Stimulated activated naive CD8-positive, alpha-beta T cell treated with anti-CD3 and anti-CD28 coated beads, Interleukin-15, amount 100 ng/mL, for 72 hours (primary cell): ENCODE results near the gene RTL1.

Source experiments
- ATAC-seq: fragments of 150-1000 bp; cut with Tn5 transposase; 2 replicates; pipeline ENCODE4 v1.10.0; 2021; ENCODE audit warnings: mild to moderate bottlenecking, moderate library complexity
- DNase-seq, 2 donors: peaks; one replicate each; pipeline ENCODE4 v3.0.0; 2021 to 2022
- H3K27ac Mint-ChIP-seq, 2 donors: one replicate each; pipeline ENCODE4 v1.8.0; 2022; ENCODE audit warnings: mild to moderate bottlenecking in 2 of 2, mixed read lengths in 2 of 2, moderate library complexity in 2 of 2
- H3K27me3 Mint-ChIP-seq: one replicate; pipeline ENCODE4 v1.8.0; 2022; ENCODE audit warnings: mixed read lengths
- H3K4me1 Mint-ChIP-seq: one replicate; pipeline ENCODE4 v1.8.0; 2022; ENCODE audit warnings: mild to moderate bottlenecking, mixed read lengths
- H3K4me3 Mint-ChIP-seq, 2 donors: one replicate each; pipeline ENCODE4 v1.8.0; 2022; ENCODE audit warnings: mild to moderate bottlenecking in 2 of 2, mixed read lengths in 2 of 2, moderate library complexity in 1 of 2
- H3K9me3 Mint-ChIP-seq, 2 donors: one replicate each; pipeline ENCODE4 v1.8.0; 2022; ENCODE audit warnings: mixed read lengths in 2 of 2

The RTL1 gene

DNA sequence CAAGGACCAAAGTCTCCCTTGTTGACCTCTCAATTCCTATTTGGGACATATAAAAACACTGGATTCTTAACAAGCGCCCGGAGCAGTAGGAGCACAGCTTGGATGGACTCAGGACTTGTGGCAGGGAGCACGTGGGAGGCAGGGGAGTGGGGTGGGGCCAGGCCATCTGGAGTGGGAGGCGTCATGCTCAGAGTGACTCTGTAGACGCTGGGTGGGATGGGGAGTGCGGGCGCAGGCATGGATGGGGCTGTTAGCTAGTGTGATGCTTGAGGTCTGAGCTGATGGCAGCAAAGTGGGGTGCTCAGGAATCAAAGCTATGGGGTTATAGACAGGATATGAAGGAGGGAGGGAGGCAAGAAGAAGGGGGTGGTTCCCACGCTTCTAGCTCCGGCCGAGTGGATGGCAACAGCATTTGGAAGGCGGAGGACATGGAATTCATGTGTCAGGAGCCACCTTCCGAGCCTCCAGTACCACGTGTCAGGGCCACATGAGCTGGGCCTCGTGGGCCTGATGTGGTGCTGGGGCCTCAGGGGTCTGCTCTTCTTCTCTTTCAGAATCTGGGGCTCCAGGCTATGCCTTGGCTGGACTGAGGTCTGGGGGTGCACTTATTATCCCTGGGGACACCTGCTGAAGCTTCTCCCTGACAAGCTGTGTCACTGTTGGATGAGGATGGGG, 51.4 kb downstream of the RTL1 start:
- no peaks in the 10 kb centered on the region for H3K9me3 Mint-ChIP-seq
- ATAC-seq (no peak), DNase-seq (no peak)
- H3K4me3 Mint-ChIP-seq, result no peak overlapping the region
- no peaks in the 10 kb centered on the region for H3K27me3 Mint-ChIP-seq
- no peaks in the 10 kb centered on the region for H3K4me1 Mint-ChIP-seq
- H3K27ac Mint-ChIP-seq, result no peak overlapping the region

DNA sequence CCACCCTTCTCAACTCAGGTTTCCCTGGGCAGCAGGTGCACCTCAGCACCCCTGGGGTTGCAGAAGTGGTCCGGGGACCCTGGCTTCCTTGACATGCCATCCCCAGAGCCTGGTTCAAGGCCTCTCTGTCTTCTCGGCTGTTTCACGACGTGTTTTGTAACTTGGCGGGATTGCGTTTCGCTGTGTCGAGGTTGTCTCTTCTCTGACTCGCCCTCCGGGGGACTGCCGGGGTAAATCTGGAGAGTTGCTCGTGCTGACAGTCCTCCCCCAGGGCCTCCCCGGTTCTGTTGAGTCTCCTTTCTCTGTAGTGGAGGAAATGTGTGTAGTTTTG, 52.0 kb downstream of the RTL1 start:
- DNase-seq, result no peak
- ATAC-seq, result peak; percentile 5
- no peak overlapping the region for H3K4me3 Mint-ChIP-seq
- no peak overlapping the region for H3K27ac Mint-ChIP-seq
- H3K9me3 Mint-ChIP-seq, result no peaks in the 10 kb centered on the region
- no peaks in the 10 kb centered on the region for H3K27me3 Mint-ChIP-seq
- H3K4me1 Mint-ChIP-seq, result no peaks in the 10 kb centered on the region

DNA sequence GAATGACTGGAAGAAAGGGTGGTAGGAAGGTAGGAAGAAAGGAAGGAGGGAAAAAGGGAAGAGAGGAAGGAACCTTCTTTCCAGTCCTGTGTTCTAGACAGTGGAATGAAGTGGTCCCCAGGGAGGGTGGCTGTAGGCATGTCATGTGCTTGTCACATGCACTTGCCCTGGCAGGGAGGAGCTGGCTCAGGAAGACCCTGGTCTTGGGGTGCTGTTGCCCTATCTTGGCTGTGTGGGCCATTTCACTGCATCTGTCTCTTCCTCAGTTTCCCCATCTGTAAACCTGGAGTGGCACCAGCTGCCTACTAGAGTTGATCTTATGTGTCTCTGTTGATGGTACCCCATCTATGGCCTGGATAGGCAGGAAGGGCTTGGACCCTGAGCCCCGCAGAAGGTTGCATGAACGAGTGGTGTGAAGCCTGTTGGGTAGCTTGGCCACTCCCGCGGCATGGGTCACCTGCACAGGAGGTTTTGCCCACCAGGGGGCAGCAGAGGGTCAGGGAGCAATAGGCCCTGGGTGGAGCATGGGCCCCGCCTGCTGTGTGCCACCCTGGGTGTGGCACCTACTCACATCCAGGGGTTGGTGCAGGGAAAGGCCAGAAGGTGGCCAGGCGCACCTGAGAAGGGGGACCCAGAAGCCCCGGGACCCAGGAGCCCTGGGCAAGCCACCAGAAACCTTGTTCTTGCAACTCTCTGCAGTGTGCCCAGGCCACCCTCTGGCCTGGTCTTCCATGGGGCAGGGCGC, 52.5 kb downstream of the RTL1 start:
- DNase-seq (peak; percentile 80), ATAC-seq (peak; percentile 90)
- Mint-ChIP-seq H3K4me1 (no peaks in the 10 kb centered on the region), H3K27ac (no peak overlapping the region), H3K9me3 (no peaks in the 10 kb centered on the region), H3K27me3 (no peaks in the 10 kb centered on the region), H3K4me3 (no peak overlapping the region)

DNA sequence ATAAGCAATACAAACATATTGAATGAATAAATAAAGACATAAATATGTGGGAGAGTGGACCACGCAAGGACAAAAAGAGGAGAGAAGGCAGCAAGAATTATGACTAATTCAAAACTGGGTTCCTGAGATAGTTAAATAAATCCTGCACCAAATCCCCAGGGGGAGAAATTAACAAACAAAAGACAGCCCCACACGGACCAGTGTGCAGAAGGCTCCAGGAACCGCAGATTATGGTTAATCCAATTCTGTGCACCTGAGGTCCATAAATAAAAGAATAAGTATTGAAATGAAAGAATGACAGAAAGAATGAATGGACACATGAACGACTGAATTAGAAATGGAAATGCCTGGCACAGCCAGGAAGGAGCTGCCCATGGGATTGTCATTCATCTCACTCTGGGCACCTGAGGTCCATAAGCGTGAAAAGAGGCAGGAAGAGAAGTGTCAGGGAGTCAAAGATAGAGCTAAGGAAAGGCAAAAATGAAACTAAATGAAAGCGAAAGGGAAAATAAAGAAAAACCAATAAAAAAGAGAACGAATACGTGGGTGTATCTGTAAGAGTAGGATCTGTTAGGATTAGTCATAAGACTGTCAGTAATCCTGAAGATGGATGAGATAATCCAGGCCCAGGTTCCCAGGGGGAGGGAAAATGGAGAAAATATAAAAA, 54.3 kb downstream of the RTL1 start:
- Mint-ChIP-seq H3K4me3 (no peak overlapping the region), H3K4me1 (peaks cover 3% of the 10 kb centered on the region), H3K27ac (no peak overlapping the region), H3K27me3 (no peaks in the 10 kb centered on the region), H3K9me3 (no peaks in the 10 kb centered on the region)
- ATAC-seq (peak; percentile 18), DNase-seq (no peak)

DNA sequence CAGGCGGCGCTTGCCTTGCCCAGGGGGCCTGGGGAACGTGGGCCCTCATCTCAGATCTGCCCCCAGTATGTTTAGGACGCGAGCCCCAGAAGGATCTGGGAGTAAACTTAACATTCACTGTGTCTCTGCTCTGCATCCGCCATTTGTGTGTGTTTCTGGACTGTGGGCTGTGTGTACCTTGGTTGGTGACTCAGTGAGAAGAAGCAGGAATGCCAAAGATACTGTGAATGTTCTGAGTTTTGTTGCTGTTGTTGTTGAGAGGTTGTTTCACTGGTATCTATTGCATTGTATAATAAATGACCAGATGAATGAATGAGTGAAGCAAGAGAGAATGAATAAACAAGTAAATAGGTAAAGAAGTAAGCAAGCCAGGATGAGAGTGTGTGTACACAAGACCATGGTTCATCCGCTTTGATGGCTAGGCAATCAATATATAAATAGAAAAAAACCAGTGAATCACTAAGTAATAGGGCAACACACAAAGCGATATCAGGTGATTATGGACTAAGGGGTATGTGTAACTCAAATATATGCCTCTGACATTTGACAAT, 57.1 kb downstream of the RTL1 start:
- Mint-ChIP-seq H3K9me3 (no peaks in the 10 kb centered on the region), H3K27me3 (no peaks in the 10 kb centered on the region), H3K4me1 (peaks cover 14% of the 10 kb centered on the region), H3K4me3 (no peak overlapping the region), H3K27ac (no peak overlapping the region)
- ATAC-seq (no peak), DNase-seq (no peak)

DNA sequence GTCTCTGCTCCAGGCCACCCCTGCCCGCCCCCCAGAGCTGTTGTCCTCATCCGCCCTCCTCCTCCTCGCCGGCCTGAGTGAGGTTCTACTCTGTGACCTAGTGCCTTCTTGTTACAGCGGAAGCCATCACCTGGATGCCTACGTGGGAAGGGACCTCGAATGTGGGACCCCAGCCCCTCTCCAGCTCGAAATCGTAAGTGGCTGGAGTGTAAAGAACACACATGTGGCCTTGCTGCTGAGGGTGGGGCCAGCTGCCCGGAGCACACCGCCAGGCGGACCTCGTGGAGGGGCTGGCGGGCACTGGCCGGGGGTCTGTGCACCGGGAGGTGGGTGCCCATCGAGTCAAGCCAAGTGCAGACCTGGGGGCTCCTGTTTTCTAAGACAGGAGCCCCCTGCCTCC, 58.2 kb downstream of the RTL1 start:
- Mint-ChIP-seq H3K4me3 (no peak overlapping the region), H3K9me3 (no peaks in the 10 kb centered on the region), H3K4me1 (peaks cover 14% of the 10 kb centered on the region), H3K27me3 (no peaks in the 10 kb centered on the region), H3K27ac (no peak overlapping the region)
- no peak for DNase-seq
- no peak for ATAC-seq

DNA sequence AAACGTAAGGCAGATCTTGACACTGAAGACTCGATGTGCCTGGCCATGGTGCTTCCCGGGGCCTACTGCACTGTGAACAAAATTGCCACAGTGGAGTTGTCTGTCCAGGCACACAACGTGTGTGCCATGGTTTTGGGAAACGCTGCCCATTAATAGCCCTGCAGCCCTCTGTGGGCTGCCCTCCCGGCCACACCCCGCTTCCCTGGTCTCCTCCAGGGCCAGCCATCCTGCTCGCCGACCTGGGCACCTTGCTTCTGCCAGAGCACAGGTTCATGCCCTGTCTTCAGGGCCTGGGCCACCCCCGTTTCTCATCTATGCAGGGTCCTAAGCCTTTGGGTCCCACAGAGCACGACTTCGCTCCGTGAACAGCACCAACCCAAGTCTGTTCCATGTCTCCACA, 58.7 kb downstream of the RTL1 start:
- no peak for DNase-seq
- no peak for ATAC-seq
- Mint-ChIP-seq H3K9me3 (no peaks in the 10 kb centered on the region), H3K4me3 (no peak overlapping the region), H3K4me1 (peaks cover 14% of the 10 kb centered on the region), H3K27ac (no peak overlapping the region), H3K27me3 (no peaks in the 10 kb centered on the region)

DNA sequence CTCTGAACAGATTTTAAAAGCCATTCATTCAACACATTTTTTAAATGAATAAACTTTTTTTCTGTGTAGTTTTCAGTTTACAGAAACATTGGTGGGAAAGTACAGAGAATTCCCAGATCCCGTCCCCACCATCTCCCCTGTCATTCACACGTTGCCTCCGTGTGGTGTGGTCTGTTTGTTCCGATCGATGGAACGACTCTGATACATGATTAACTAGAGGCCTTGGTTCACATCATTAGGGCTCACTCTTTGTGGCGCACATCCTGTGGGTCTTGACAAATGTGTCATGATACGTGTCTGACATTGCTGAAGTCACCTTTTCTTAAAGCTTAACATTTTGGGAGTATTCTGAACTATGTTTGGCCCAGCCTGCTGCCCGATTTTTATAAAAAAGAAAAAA, 59.1 kb downstream of the RTL1 start:
- no peaks in the 10 kb centered on the region for H3K27me3 Mint-ChIP-seq
- no peaks in the 10 kb centered on the region for H3K9me3 Mint-ChIP-seq
- H3K4me3 Mint-ChIP-seq, result no peak overlapping the region
- H3K4me1 Mint-ChIP-seq, result peaks cover 14% of the 10 kb centered on the region
- ATAC-seq (no peak), DNase-seq (no peak)
- no peak overlapping the region for H3K27ac Mint-ChIP-seq

DNA sequence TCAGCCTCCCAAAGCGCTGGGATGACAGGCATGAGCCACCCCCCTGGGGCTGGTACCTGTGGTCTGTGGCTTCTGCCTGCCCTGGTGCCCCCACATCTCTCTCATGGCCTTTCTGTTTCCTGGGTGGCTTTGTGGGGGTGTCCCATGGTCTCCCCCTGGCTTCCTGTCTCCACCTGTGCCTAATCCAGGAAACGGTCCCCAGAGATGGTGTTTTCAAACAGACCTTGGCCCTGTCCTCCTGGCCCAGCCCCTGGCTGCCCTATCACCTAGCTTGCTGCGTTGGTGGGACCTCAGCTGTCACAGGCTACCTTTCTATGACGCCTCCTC, 59.5 kb downstream of the RTL1 start:
- Mint-ChIP-seq H3K9me3 (no peaks in the 10 kb centered on the region), H3K4me3 (no peak overlapping the region), H3K27ac (no peak overlapping the region), H3K27me3 (no peaks in the 10 kb centered on the region), H3K4me1 (peaks cover 17% of the 10 kb centered on the region)
- peak; percentile 83 for ATAC-seq
- DNase-seq, result peak in 1 of 2 donors; percentile 45

DNA sequence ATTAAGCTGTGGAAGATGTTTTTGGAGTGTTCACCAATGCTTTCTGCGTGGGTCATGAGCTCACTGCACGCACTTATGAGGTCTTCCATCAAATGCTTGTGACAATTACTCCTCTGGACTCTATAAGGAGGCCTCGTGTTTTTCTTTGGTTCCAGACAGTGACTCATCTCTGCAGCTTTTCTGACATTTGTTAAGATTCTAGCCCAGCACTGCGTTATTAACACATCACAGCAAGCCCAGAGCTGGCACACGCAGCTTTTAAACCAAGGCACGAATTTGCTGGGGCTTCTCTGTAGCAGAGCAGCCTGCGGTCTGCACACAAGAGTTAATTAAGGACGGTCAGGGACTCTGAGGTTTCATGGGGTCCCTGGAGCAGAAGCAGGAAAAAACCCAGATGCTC, 60.7 kb downstream of the RTL1 start:
- Mint-ChIP-seq H3K4me3 (no peak overlapping the region), H3K27ac (no peak overlapping the region), H3K9me3 (no peaks in the 10 kb centered on the region), H3K27me3 (no peaks in the 10 kb centered on the region), H3K4me1 (peaks cover 25% of the 10 kb centered on the region)
- DNase-seq, result no peak
- ATAC-seq, result no peak

DNA sequence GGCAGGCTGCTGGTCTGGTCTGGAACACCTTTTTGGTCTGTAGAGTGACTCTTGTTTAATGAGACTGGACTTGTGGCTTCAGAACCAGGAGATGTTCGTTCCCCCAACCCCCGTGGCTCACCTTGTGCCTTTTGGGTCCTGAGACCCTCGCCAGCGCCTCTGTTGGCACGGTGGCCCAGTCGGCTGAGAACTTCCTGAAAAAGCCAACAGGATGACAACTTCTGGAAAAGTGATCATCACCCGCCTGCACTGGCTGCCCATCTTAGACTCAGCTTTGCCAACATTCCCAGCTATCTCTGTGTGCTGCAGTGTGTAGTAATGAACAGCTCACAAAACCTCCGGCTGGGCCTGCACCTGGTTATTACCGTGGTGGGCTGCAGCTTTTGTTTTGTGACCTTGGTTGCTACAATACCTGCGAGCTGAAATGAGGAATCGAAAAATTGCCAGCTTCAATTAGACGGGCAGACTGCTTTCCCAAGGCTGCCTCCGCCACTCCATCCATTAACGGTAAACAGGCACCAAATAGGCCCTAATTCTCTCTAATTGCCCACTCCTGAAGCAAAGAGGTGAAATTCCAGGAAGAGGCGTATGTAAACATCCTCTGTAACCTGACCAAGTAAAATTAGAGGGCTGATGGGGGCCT, 61.6 kb downstream of the RTL1 start:
- H3K27ac Mint-ChIP-seq, result peak overlapping the region in 1 of 2 donors; percentile 13
- peaks cover 25% of the 10 kb centered on the region for H3K4me1 Mint-ChIP-seq
- no peak overlapping the region for H3K4me3 Mint-ChIP-seq
- ATAC-seq (no peak), DNase-seq (no peak)
- no peaks in the 10 kb centered on the region for H3K9me3 Mint-ChIP-seq
- no peaks in the 10 kb centered on the region for H3K27me3 Mint-ChIP-seq

DNA sequence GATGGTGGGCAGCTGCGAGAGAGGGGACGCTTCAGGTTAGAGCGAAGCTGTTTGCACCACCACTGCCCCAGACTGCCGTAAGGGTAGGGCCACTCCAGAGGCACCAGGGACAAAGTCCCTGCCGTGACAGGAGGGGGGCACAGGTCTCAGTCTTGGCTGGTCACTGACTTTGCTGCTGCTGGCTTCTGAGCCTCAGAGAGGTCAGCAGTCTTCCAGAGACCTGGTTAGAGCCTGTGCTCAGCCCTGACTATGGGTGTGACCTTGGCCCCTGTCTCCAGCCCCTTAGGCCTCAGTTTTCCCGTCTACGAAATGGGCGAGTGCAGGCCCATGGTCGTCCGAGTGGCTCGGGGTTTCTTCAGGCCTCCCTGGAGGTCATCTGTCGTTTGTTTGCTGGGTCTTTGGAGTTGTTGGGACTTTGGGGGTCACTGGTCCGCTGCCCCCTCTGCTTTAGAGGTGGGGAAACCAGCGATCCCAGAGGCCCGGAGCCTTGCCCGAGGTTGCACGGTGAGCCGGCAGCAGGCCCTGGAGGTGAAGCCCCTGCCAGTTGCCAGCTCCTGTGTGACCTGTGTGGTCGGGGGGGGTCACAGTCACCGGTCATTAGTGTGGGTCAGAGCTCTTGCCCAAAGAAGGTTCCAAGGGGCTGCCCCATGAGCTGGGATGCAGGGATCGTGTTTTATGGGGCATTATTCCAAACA, 62.3 kb downstream of the RTL1 start:
- Mint-ChIP-seq H3K27me3 (no peaks in the 10 kb centered on the region), H3K4me1 (peaks cover 25% of the 10 kb centered on the region), H3K4me3 (no peak overlapping the region), H3K27ac (no peak overlapping the region), H3K9me3 (no peaks in the 10 kb centered on the region)
- ATAC-seq, result no peak
- no peak for DNase-seq

DNA sequence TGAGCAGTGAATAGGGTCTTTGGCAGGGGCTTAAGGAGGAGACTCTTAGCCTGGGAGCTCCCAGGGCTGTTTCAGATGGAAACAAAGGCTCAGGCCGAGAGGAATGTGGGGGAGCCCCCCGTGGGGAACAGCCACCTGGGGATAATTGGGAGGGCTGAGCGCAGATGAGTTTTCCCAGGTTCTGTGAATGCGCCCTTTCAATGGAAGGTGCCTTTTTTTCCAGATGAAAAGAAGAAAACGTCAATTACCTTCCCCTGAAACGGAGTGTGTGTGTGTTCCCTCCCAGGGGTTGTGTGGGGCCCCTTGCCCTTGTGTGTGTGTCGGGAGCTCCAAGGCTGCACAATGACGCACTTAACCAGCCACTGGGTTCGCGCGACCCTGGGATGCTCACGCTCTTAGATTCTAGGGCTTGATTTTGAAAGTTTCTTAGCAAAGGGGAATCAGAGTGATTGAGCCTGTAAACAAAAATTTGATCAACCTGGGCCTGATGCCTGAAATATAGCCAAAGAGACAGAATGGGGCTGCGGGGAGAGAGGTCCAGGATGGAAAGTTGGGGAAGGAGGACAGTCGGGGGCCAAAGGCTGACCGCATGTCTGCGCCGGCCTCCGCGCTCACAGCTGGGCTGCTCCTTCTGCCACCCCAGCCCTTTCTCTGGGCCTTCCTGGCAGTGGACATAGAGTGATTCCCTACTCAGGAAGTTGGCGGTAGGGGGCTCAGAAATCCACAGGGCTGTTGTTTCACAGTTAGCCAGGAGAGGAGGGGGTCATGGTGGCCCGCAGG, 63.0 kb downstream of the RTL1 start:
- Mint-ChIP-seq H3K4me1 (peaks cover 25% of the 10 kb centered on the region), H3K4me3 (no peak overlapping the region), H3K9me3 (no peaks in the 10 kb centered on the region), H3K27ac (peak overlapping the region; percentile 13 to 42), H3K27me3 (peaks cover 4% of the 10 kb centered on the region)
- ATAC-seq (no peak), DNase-seq (no peak)

DNA sequence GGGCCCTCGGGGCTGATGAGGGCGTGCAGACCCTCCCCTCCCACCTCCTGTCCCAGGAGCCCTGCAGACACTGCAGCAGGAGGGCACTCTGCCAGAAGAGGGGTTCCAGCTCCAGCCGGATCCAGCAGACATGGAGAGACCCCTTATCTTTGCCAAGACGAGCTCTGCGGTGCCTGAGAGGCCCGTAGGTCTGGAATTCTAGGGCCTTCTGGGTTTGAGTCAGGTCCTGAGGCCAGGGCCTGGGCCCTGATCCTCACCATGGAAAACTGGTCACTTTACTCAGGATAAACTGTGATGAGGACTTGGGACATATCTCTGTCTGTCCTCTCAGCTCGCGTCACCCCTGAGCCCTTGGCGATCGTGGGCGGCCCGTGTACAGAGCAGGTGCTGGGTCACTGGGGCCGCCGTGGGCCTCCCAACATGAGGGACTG, 63.8 kb downstream of the RTL1 start:
- Mint-ChIP-seq H3K4me1 (peaks cover 25% of the 10 kb centered on the region), H3K9me3 (no peaks in the 10 kb centered on the region), H3K27ac (no peak overlapping the region), H3K27me3 (peaks cover 7% of the 10 kb centered on the region), H3K4me3 (no peak overlapping the region)
- ATAC-seq (no peak), DNase-seq (no peak)

DNA sequence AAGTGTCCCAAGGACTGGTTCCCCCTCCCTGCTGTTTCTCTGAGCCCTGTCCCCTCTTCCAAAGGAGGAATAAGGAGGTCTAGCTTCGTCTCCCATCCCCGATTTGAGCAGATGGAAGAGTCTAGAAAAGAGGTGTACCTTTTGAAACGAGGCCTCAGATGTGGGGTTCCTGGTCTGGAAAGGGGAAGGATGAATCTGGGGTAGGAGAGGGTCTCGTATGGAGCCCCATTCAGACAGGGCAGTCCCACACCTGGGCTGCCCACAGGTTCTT, 64.3 kb downstream of the RTL1 start:
- H3K27ac Mint-ChIP-seq, result peak overlapping the region in 1 of 2 donors; percentile 57
- DNase-seq (no peak), ATAC-seq (no peak)
- H3K27me3 Mint-ChIP-seq, result peaks cover 7% of the 10 kb centered on the region
- H3K4me3 Mint-ChIP-seq, result no peak overlapping the region
- H3K9me3 Mint-ChIP-seq, result no peaks in the 10 kb centered on the region
- peaks cover 22% of the 10 kb centered on the region for H3K4me1 Mint-ChIP-seq
